Smooth muscle cell (in vitro differentiated cells): Measurements from ENCODE around the gene CDK11B. TPM values are rescaled to one million over a fixed set of nuclear protein-coding genes. Genes with fewer than 3 reads are reported as not detected.

Experiments used
- DNase-seq: peaks from one replicate; lab custom pipeline; 2025; ENCODE audit not compliant: unreplicated experiment; lab: John Stamatoyannopoulos, UW
- H2AFZ ChIP-seq: fragments of 200-600 bp; sonication (generic); 2 replicates; pipeline ENCODE4 v1.6.0; 2016; ENCODE audit warnings: antibody characterized with exemption, low read depth, mild to moderate bottlenecking
- H3F3A ChIP-seq: fragments of 200-600 bp; sonication (generic); 2 replicates; pipeline ENCODE4 v1.6.0; 2017; ENCODE audit warnings: antibody characterized with exemption, low read depth
- H3K27ac ChIP-seq: fragments of 200-600 bp; sonication (generic); 2 replicates; pipeline ENCODE4 v1.5.1; 2016; ENCODE audit warnings: low read depth, mild to moderate bottlenecking
- H3K27me3 ChIP-seq: fragments of 200-600 bp; sonication (generic); 2 replicates; pipeline ENCODE4 v1.6.1; 2016; ENCODE audit warnings: low read depth, mild to moderate bottlenecking
- H3K36me3 ChIP-seq: fragments of 200-600 bp; sonication (generic); 2 replicates; pipeline ENCODE4 v1.5.1; 2016; ENCODE audit warnings: low read depth
- H3K4me1 ChIP-seq: fragments of 200-600 bp; sonication (generic); 2 replicates; pipeline ENCODE4 v1.5.1; 2016; ENCODE audit warnings: low read depth
- H3K4me2 ChIP-seq: fragments of 200-600 bp; sonication (generic); 2 replicates; pipeline ENCODE4 v1.6.0; 2016; ENCODE audit warnings: mild to moderate bottlenecking
- H3K4me3 ChIP-seq: fragments of 200-600 bp; sonication (generic); 2 replicates; pipeline ENCODE4 v1.5.1; 2016; ENCODE audit warnings: mild to moderate bottlenecking
- H3K79me2 ChIP-seq: fragments of 200-600 bp; sonication (generic); 2 replicates; pipeline ENCODE4 v1.6.0; 2016; ENCODE audit warnings: low read depth, mild to moderate bottlenecking
- H3K9ac ChIP-seq: fragments of 200-600 bp; sonication (generic); 2 replicates; pipeline ENCODE4 v1.6.0; 2016; ENCODE audit warnings: low read depth
- H3K9me3 ChIP-seq: fragments of 200-600 bp; sonication (generic); replicated peaks from 2 replicates; pipeline ENCODE4 v1.5.1; 2016; ENCODE audit warnings: low read depth
- H4K20me1 ChIP-seq: fragments of 200-600 bp; sonication (generic); 2 replicates; pipeline ENCODE4 v1.6.0; 2016; ENCODE audit warnings: low read depth
- whole genome bisulfite sequencing: methylation state at CpG from one replicate; pipeline ENCODE4 v1.1.7; 2016; ENCODE audit warnings: low lambda C conversion rate; 5-methylcytosine and 5-hydroxymethylcytosine counted together
- polyA plus RNA-seq: library from polyadenylated mRNA; unstranded; fragments of >200 nt; fragmentation: Nextera tagmentation; extraction: Ambion mirVana; gene quantifications from 2 replicates; pipeline ENCODE4 v1.2.1, GENCODE V29; 2016
- total RNA-seq: library from RNA; depleted of rRNA; stranded (reverse); fragments of >200 nt; gene quantifications from 2 replicates; pipeline ENCODE4 v1.2.3, GENCODE V29; 2014
- TF ChIP-seq, protein P1 (sequence below): fragments of 200-600 bp; sonication (generic); IDR thresholded peaks from 2 replicates; pipeline ENCODE4 v1.5.1; 2017; ENCODE audit warnings: borderline replicate concordance, mild to moderate bottlenecking, antibody characterized with exemption; ENCODE audit not compliant: insufficient read depth, poor library complexity, severe bottlenecking

The CDK11B gene
- total and polyA plus RNA-seq, 2 experiments from 2014 or later: 13.7 to 15.6 TPM

DNA sequence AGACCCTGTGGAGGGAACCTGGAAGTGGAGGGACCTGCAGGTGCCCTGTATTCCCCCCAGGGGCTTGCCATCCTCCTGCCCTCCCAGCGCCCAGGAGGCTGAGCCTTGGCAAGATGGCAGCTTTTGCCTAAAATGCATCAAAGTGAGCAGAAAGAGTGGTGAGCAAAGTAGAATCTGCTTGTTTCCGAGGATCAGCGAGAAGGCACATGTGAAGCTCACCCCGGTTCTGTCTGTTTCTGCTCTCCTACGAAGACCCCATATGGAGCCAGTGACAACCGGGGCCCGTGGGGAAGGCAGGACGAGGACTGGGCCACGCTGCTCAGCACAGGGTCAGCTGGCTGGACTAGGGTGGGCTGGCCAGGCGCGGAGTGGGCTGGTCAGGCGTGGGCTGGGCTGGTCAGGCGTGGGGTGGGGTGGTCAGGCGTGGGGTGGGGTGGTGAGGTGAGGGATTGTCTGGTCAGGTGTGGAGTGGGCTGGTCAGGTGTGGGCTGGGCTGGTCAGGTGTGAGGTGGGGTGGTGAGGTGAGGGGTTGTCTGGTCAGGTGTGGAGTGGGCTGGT is 53.7 kb downstream of the CDK11B start:
- TF ChIP-seq, protein P1, sequence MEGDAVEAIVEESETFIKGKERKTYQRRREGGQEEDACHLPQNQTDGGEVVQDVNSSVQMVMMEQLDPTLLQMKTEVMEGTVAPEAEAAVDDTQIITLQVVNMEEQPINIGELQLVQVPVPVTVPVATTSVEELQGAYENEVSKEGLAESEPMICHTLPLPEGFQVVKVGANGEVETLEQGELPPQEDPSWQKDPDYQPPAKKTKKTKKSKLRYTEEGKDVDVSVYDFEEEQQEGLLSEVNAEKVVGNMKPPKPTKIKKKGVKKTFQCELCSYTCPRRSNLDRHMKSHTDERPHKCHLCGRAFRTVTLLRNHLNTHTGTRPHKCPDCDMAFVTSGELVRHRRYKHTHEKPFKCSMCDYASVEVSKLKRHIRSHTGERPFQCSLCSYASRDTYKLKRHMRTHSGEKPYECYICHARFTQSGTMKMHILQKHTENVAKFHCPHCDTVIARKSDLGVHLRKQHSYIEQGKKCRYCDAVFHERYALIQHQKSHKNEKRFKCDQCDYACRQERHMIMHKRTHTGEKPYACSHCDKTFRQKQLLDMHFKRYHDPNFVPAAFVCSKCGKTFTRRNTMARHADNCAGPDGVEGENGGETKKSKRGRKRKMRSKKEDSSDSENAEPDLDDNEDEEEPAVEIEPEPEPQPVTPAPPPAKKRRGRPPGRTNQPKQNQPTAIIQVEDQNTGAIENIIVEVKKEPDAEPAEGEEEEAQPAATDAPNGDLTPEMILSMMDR: no peak
- Histone ChIP-seq H3K36me3 (no peaks in the 10 kb centered on the region), H3F3A (no peaks in the 10 kb centered on the region), H3K27me3 (peaks cover 20% of the 10 kb centered on the region), H3K79me2 (no peaks in the 10 kb centered on the region), H3K4me3 (no peak overlapping the region), H3K9ac (no peak overlapping the region), H3K4me1 (no peaks in the 10 kb centered on the region), H4K20me1 (no peaks in the 10 kb centered on the region), H3K9me3 (no peaks in the 10 kb centered on the region), H3K4me2 (no peak overlapping the region), H2AFZ (no peak overlapping the region), H3K27ac (no peak overlapping the region)
- no peak for DNase-seq
- WGBS: 86% methylated on average over 14 of the region's 14 CpGs

DNA sequence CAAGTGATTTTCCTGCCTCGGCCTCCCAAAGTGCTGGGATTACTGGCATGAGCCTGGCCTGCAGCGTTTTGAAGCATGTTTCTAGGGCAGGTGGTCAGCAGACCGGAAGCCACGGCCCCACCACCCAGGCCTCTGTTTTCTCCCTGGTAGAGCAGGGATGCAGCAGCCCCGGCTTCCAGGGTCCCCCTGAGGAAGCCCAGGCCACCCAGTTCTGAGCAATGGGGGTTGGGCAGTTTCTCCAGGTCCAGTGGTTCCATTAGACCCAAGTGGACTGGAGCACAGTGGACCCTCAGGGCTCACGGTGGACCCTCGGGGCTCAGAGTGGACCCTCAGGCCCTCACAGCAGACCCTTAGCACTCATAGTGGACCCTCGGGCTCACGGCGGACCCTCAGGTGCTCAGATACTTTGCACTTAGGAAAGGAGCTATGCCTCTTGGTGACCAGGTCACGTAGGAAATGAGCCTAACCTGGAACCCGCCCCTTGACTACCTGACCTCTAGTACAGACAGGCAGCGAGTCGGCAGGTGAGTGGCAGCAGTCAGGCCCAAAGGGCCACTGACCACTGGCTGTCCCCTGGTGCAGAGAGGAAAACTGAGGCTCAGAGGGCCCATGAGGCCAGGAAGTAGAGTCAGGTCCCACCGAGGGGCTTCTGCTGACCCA is 54.3 kb downstream of the CDK11B start:
- Histone ChIP-seq H3K79me2 (no peaks in the 10 kb centered on the region), H4K20me1 (no peaks in the 10 kb centered on the region), H3K9ac (no peak overlapping the region), H3K27me3 (peaks cover 20% of the 10 kb centered on the region), H3K4me3 (no peak overlapping the region), H3K36me3 (no peaks in the 10 kb centered on the region), H3K9me3 (no peaks in the 10 kb centered on the region), H2AFZ (no peak overlapping the region), H3K4me1 (no peaks in the 10 kb centered on the region), H3F3A (no peaks in the 10 kb centered on the region), H3K4me2 (no peak overlapping the region), H3K27ac (no peak overlapping the region)
- 92% methylated on average over 15 of the region's 15 CpGs for WGBS
- DNase-seq: no peak
- TF ChIP-seq, protein P1: no peak

DNA sequence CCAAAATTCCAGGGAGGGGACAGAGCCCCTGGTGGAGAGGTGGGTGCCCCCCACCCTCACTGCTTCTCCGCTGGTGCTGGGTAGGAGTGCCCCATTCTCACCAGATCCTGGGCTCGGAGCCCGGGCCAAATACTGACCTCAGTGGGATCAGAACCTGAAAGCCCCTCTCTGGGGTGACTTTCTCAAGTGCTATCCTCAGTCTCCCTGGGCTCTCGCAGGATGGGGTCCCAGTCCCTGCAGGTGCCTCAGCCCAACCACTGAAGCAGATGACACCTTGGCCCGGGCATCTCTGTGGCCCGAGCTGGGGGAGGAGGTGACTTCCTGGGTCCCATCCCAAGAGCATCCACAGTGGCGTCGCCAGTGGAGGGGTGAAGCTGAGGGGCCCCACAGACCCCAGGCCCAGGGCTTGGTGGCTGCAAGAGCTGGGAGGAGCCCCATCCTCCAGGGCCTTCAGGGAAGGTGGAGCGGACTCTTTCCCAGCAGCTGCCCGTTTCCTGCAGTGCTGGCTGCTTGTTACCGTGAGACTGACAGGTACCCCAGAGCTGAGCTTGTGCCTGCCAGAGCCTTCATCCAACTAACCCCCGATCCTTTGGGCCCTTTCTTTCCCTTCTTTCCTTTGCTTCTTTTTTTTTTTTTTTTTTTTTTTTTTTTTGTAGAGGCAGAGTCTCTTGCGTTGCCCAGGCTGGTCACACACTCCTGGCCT is 55.0 kb downstream of the CDK11B start:
- no peak overlapping the region for H3K9ac ChIP-seq
- no peaks in the 10 kb centered on the region for H3K9me3 ChIP-seq
- no peak overlapping the region for H2AFZ ChIP-seq
- no peak overlapping the region for H3K4me2 ChIP-seq
- WGBS: 83% methylated on average over 13 of the region's 13 CpGs
- DNase-seq: no peak
- no peaks in the 10 kb centered on the region for H3K36me3 ChIP-seq
- TF ChIP-seq, protein P1: no peak
- no peaks in the 10 kb centered on the region for H3F3A ChIP-seq
- H4K20me1 ChIP-seq: no peaks in the 10 kb centered on the region
- H3K4me1 ChIP-seq: no peaks in the 10 kb centered on the region
- no peak overlapping the region for H3K4me3 ChIP-seq
- no peak overlapping the region for H3K27ac ChIP-seq
- peaks cover 25% of the 10 kb centered on the region for H3K27me3 ChIP-seq
- no peaks in the 10 kb centered on the region for H3K79me2 ChIP-seq
